A204.1 (cell line): ENCODE measurements around the gene GLRB.
"Not testable (repeated sequence)": the region's sequence is repeated elsewhere in the genome, so short reads cannot be mapped to it uniquely, and the experiment has no call there.

Experiments used
- FAIRE-seq: peaks from 2 replicates; lab custom pipeline; 2012; peaks lifted over from hg19 to GRCh38; lab: Jason Lieb, UNC

Gene GLRB

GRCh38 chr4:157128395-157128794, 52.4 kb downstream of the GLRB start:
- FAIRE-seq, result no peak

- FAIRE-seq, result peak; percentile 41
Measured at GRCh38 chr4:157141976-157142375, 66.0 kb downstream of the GLRB start.

- no peak for FAIRE-seq
Measured at GRCh38 chr4:157143369-157143768, 67.4 kb downstream of the GLRB start.

- FAIRE-seq, result no peak
Measured at GRCh38 chr4:157151711-157152110, 75.8 kb downstream of the GLRB start.

DNA sequence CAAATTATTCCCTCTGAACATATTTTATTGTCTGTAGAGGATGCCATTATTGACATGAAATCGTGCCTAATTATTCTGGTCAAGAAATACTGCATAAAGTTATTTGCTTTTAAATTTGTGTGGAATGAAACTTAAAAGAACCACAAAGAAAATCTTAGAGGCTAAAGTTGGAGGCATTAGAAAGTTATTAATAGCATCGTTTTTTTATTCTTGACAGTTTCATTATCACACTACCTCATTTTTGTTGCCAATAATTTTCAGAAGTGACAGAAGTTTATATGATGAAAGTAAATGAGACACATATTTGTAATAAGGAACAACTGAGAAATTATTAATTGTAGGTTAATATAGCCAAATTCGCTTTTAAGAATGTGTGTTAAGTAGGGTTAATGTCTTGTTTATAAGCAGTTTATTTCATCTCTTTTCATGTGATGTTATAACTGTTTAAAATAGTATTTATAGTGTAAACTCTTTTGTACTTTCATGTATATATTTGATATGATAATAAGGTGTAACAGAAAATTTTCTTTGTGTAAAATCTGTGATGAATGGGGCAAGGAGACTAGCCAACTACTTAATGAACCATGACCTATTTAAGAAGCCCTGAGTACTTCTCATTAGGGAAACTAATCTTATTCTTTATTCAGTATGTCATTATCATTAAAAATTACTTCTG, 90.1 kb downstream of the GLRB start:
- FAIRE-seq, result no peak

DNA sequence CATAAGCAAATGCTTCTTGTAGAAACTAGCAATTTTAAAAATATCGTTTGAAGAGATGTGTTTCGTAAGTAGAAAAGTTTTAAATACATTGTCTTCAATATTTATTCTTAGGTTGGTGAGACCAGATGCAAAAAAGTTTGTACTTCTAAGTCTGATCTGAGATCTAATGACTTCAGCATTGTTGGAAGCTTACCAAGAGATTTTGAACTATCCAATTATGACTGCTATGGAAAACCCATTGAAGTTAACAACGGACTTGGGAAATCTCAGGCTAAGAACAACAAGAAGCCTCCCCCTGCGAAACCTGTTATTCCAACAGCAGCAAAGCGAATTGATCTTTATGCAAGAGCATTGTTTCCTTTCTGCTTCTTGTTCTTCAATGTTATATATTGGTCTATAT, 94.4 kb downstream of the GLRB start:
- FAIRE-seq, result no peak

GRCh38 chr4:157172011-157172410, 96.1 kb downstream of the GLRB start:
- FAIRE-seq, result peak; percentile 64

DNA sequence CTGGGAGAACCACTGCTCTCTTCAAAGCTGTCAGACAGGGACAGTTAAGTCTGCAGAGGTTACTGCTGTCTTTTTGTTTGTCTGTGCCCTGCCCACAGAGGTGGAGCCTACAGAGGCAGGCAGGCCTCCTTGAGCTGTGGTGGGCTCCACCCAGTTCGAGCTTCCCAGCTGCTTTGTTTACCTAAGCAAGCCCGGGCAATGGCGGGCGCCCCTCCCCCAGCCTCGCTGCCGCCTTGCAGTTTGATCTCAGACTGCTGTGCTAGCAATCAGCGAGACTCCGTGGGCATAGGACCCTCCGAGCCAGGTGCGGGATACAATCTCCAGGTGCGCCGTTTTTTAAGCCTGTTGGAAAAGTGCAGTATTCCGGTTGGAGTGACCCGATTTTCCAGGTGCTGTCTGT, 104.3 kb downstream of the GLRB start:
- not testable (repeated sequence) for FAIRE-seq

GRCh38 chr4:157184300-157184699, 108.3 kb downstream of the GLRB start:
- no peak for FAIRE-seq

- FAIRE-seq, result no peak
Measured at GRCh38 chr4:157185363-157185762, 109.4 kb downstream of the GLRB start.

- no peak for FAIRE-seq
Measured at GRCh38 chr4:157195374-157195773, 119.4 kb downstream of the GLRB start.

- no peak for FAIRE-seq
Measured at GRCh38 chr4:157196046-157196445, 120.1 kb downstream of the GLRB start.

DNA sequence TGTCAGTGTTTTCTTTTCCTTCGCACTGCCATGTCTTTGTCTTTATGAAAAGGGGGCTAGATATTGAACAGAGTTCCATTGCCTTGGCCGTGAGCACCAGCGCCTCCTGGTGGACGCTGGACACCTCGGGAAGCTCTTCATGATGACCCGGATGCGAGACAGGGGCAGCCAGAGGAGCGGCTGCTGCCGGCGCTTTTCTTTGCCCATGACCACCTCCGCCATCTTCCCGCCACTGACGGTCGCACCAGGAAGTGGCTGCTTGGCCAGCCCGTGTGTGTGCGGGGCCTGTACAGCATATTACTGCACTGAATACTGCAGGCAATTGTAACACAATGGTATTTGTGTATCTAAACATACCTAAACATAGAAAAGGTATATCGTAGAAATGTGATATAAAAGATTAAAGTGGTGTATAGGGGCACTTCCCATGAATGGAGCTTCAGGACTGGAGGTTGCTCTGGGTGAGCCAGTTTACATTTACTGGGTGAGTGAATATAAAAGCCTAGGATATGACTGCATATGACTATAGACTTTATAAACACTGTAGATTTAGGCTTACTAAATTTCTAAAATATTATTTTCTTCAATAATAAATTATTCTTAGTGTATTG, 128.8 kb downstream of the GLRB start:
- FAIRE-seq, result no peak

- FAIRE-seq, result peak; percentile 94
Measured at GRCh38 chr4:157217708-157218107, 141.8 kb downstream of the GLRB start.

GRCh38 chr4:157219711-157220370, 143.9 kb downstream of the GLRB start:
- FAIRE-seq, result no peak

DNA sequence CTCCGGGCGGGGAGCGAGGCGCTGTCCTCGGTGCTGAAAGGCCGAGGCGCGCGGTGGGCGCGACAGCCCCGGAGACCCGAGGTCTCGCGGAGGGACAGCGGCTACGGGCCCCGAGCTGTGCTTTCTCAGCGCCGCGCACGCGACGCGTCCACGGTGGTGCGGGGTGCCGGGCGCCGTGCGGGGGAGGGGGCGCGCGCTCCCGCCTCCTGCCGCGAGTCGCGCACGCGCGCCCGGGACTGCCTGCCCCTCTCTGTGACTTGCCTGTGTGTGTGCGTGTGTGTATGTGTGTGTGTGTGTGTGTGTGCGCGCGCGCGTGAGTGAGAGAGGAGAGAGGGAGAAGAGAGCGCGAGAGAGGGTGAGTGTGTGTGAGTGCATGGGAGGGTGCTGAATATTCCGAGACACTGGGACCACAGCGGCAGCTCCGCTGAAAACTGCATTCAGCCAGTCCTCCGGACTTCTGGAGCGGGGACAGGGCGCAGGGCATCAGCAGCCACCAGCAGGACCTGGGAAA, 144.5 kb downstream of the GLRB start, which contains the start of gene GRIA2:
TSS of gene GRIA2 (plus strand) at position 358 of the 511 bp plus-strand sequence. CDS start 315 bp downstream, outside the sequence.
- FAIRE-seq, result no peak

DNA sequence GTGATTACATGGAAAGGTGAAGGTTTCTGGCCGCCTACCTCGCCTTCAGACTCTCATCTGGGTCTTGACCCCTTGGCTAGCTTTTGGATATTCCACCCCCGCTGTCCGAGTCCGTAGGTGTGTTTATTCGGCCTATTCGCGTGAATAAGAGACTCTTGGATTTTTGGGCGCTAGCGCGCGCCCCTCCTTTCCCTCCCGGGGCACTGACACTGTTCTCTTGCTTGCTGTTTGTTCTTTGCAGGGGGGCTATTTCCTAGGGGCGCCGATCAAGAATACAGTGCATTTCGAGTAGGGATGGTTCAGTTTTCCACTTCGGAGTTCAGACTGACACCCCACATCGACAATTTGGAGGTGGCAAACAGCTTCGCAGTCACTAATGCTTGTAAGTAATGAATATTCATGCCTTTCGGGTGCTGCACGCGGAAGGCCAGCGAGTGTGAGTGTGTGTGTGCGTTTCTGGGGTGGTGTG, 145.5 kb downstream of the GLRB start:
- no peak for FAIRE-seq
